NCI-H187 (cell line): ENCODE data around the gene CDKAL1.
"Not testable (repeated sequence)": the region's sequence is repeated elsewhere in the genome, so short reads cannot be mapped to it uniquely, and the experiment has no call there.

Source experiments
- DNase-seq, 2 experiments: peaks; one replicate each; lab custom pipeline; 2025; lab: John Stamatoyannopoulos, UW

The CDKAL1 gene

DNA sequence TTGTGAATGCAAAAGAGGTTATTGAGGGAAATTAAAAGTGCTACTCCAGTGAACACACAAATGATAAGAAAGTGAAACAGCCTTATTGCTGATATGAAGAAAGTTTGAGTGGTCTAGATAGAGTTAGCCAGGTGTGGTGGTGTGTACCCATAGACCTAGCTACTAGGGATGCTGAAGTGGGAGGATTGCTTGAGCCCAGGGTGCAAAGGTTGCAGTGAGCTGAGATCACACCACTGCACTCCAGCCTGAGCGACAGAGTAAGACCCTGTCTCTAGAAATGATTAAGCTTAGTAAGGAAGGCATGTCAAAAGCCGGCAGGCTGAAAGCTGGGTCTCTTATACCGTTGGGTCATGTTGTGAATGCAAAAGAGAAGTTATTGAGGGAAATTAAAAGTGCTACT is 389.8 kb downstream of the CDKAL1 start:
- not testable (repeated sequence) for DNase-seq

DNA sequence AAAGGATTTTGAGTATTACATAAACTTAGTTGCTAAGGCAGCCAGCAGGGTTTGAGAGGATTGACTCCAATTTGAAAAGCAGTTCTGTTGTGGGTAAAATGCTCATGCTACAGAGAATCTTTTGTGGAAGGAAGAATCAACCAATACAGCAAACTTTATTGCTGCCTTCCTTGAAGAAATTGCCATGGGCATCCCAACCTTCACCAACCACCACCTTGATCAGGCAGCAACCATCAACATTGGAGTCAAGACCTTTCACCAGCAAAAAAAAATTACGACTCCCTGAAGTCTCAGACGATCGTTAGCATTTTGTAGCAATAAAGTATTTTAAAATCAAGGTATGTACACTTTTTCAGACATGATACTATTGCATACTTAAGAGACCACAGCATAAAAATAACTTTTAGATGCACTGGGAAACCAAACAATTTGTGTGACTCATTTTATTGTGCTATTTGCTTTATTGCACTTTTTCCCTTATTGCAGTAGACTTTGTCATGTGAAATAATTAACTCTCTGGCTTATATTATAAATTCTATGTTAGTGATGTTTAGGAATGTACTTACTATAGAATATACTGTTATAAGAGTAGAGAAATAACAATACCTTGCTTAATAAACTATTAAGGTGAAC is 390.8 kb downstream of the CDKAL1 start:
- DNase-seq: no peak

DNA sequence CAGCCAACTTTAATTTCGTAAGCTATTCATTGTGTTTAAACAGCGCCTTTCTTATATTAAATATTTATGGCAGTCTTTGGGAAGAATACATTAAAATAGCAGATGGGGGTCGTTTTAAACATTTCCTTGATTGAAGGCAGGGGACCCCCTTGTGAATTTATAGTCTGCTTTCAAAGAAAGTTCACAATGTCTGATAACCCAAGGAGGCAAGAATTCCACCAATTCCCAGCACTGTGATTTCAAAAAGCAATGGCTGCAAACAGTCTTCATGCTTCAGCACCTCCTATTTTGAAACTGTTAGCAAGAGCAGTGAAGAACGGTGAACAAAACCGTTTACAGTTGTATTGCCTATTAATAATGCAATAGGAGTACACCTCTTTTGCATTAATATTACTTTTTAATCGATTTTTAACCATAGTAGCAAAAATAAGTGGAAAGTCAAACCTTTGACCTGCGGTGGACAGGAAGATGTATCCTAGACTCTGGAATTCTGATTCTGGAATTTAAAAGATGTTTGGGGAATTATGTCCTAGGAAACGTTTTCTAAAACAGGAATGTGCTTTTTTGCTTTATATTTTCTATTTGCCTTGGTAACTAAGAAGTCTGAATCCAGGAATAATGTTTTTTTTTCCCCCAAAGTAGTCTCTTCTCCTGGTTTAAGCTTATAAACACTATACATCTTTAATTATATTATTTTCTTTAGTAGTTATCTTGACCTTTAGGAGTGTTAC is 393.0 kb downstream of the CDKAL1 start:
- no peak for DNase-seq

DNA sequence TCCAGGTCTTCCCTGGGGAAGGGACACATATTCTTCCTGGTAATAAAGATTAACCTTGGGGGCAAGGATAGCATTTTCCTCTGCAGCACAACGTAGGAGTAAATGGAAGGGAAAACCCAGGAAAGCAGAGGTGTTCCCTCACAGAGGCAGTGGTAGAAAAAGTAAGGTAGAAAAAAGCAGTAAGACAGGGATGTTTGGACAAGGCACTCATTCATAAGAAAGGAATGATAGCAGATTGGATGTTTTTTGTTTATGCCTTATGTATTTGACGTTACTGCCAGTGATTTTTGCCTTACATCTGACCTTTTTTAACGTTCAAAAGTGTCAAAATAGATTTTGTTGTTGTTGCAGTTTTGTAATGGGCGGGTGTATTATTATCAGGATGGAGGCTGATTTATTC is 395.0 kb downstream of the CDKAL1 start:
- DNase-seq: no peak

DNA sequence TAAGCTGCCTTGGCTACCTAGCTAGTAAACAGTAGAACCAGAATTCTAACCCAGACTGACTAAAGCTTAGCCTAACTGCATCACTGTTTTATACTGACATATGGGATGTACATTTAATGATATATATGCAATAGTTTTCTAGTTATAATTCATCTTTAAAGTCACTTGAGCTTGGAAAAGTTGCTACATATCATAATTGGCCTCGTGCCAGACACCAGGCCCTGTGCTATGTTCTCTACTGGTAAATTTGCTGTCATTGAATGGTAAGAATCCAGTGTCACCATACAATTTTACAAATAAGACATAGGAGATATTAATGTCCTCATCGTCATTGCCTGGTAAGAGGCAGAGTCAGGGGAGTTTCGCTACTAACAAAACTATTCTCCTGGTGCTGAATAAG is 396.8 kb downstream of the CDKAL1 start:
- no peak for DNase-seq

DNA sequence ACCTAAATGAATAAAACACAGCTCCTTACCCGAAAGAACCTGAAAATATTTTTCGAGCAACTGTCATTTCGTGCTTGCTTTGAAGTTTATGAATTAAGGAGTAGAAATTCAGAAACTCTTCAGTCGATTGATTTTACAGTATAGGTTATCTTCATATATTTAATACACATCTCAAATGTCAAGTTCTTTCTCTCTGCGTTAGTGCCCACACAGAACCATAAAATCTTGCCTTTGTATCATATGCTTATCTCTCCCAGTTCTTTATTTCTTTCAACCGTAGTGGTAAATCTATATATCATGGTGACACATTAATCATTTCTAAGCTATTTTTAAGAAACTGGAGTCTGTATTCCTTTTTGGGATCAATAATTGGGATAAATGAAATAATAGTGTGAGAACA is 397.5 kb downstream of the CDKAL1 start:
- no peak for DNase-seq

DNA sequence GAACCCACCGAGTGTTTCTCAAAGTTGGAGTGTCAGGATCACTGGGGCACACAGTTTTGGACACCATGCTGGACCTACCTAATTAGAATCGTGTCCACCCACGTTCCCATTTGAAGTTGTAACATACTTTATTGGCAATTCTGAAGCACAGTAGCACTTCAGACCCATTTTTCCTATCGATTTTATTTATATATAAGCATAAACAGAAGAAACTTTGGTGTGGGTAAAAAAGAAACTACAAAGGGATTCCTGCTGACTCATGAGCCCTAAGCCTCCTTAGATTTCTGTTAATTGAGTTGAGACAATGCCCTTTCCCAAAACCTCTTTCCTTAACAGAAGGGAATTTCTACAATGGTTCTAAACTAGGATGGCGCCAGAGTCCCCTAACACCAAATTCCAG is 398.0 kb downstream of the CDKAL1 start:
- DNase-seq: no peak

DNA sequence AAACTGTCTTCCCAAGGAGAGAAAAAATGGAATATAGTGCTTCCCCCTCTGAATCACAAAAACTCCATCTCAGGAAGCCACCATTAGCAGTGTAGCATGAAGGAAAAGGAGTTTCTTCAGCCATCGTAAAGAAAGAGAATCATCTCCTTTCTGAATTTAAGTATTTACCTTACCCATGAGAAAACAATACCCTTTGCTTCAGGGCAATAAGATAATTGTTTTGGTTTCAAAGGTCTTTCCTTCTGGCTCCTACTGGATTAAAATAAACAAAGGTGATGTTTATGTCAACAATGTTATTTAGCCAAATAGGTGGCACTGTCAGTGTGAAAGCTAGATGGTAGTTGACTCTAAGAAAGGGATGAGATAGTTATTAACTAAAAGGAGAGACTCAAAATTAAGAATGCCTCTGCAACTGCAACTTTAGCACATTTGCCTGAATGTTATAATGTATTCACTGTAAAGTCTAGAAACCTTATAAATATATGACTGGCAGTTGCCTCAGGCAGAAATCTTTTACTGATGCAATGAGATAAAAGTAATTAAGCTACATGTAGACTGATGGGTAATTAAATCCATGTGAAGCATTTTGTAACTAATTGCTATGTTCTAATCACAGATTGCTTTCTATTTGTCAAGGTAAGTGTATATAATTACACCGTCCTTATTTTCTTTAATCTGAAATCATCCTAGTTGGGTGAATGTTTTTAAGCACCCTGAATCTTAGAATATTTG is 399.0 kb downstream of the CDKAL1 start:
- DNase-seq: no peak

DNA sequence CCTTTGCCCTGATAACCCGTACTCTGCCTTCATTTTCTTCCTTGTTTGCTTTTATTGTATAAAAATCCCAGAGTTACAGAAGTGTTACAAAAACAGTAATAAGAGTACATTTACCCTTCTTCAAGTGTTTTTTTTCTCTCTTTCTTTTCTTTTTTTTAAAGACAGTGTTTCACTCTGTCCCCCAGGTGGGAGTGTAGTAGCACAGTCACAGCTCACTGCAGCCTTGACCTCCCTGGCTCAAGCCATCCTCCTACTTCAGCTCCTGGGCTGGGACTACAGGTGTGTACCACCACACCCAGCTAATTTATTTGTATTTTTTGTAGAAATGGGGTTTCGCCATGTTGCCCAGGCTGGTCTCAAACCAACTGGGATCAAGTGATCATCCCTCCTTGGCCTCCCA is 402.7 kb downstream of the CDKAL1 start:
- DNase-seq: no peak

DNA sequence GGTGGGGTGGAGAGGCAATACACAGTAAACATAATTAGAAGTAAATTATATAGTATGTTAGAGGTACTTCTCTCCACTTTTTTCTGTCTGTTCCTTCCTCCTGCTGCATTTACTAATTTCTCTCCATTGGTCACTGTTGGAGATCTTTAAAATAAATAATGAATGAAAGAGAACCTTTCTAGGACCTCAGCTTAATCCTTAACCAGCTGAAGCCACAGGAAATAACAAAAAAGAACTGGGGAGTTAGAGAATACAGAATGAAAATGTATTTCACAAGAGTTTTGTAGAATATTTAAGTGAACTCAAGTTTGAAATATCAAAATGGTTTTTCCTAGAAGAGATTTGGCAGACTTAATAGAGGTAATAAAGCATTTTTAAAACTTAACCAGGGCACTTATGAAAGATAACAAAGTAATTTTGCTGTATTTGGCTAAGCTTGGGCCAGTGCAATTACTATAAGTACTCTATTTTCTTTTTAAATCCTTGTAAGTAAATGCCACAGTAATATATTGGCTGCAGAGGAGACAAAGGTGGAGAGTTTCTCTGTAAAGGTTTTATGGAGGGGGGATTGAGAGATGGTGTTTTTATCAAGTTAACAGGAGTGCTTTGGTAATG is 405.0 kb downstream of the CDKAL1 start:
- no peak for DNase-seq

DNA sequence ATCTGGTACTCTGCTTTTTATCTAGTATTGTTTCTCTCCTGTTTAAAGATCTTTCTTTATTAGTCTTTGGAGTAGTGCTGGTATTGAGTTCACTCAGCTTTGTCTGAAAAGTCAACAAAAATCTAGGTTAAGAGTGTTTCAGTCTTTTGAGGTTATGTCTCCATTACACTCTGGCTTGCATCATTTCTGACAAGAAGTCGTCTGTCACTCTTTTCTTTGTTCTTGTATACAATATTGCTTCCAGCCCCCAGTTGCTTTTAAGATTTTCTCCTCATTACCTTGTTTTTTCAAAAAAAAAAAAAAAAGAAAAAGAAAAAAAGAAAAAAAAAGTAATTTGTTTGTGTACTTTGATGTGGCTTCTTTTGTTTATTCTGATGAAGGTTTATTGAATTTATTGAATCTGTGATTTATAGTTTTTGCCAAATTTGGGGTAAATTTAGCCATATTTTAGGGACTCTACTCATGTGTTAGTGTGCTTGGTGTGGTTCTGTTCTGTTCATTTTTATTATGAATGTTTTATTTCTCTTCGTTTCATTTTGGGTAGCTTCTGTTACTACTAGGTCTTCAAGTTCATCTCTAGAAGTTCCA is 408.9 kb downstream of the CDKAL1 start:
- DNase-seq: no peak

DNA sequence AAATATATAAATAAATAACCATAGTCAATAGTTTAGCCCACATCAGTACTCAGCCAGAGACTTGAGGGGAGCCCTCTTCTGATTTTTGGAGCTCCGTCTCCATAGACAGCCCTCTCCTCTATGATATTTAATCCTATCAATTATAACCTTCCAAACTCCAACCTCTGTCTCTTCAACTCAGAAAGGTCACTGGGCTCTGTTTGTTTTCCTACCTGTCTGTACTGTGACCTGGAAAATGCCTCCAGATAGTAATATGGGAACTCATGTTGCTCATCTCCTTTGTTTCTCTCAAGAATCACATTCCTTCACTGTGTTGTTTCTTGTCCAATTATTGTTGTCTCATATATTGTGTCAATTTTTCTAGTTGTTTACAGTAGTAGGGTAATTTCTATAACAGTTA is 409.7 kb downstream of the CDKAL1 start:
- DNase-seq: no peak

DNA sequence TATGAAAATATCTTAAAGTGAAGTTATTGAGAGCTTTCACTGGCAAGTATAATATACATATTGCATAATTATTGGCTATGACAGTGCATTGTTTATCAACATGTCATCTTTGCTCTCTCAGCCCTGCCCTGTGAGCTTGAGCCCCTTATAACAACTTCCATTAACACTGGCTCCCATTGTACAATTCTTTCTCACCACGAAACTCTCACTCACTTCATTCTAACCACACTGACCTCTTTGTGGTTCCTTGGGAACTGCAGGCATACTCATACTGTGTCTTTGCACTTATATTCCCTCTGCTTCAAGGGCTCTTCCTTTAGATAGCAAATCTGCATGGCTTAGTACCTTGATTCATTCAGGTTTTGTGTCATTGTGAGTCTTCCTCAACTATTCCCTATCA is 411.8 kb downstream of the CDKAL1 start:
- no peak for DNase-seq

DNA sequence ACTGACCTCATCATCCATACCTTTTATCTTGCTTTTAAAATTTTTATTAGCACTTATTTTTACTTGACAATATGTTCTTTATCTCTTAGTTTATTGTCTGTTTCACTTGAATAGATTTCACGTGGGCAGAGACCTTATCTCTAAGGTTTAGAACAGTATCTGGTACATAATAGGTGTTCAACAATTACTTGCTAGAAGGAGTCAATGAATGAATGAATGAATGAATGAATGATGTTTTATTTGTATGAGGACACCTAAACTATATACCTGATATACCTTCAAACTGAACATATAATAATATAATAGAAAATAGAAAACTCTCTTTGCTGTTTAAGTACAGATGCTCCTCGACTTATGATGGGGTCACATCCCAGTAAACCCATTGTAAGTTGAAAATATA is 412.6 kb downstream of the CDKAL1 start:
- no peak for DNase-seq

DNA sequence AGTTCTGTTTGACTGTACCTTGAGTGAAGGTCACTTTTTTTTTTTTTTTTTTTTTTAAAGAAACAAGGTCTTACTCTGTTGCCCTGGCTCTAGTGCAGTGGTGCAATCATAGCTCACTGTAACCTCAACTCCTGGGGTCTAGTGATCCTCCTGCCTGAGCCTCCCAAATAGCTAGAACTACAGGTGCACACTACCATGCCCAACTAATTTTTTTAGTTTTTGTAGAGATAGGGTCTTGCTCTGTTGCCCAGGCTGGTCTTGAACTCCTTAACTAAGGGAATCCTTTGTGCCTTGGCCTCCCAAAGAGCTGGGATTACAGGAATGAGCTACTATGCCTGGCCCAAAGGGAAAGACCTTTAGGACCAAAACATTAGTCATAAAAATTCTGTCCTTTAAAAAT is 413.7 kb downstream of the CDKAL1 start:
- DNase-seq: no peak

DNA sequence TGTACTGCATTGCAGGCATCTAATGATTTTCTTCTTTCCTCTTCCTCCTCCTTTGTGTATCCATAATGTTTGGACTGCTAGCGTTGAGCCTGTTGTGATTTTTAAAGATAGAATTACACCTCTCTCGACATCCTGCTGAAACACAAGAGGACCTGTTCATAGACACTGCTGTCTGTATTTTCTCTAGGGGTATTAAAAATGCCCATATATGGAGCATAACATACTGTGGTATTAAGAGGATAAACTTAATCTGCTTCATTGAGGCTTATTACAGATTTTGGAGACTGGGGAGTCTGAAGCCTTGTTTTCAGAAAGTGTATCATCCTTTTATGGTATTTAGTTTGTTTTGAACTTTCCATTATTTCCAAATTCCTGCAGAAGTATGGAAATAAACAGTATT is 414.3 kb downstream of the CDKAL1 start:
- no peak for DNase-seq

DNA sequence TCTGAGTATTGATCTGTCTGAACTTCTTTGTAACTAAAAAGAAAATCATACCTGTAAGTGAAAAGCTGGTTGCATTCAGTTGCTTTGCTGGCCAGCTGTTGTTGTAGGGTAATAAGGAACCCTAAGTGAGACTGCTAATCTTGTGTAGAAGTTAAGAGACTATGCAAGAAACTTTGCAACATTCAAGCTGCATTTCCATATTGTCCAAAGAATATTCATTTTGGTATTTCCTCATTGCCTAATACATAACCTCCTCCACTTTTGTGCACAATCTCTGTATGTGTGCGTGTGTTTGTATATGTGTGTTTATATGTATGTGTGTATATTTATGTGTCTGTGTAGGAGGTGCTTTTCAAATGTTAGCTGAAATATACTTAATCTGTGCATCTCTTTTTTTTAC is 414.9 kb downstream of the CDKAL1 start:
- no peak for DNase-seq

DNA sequence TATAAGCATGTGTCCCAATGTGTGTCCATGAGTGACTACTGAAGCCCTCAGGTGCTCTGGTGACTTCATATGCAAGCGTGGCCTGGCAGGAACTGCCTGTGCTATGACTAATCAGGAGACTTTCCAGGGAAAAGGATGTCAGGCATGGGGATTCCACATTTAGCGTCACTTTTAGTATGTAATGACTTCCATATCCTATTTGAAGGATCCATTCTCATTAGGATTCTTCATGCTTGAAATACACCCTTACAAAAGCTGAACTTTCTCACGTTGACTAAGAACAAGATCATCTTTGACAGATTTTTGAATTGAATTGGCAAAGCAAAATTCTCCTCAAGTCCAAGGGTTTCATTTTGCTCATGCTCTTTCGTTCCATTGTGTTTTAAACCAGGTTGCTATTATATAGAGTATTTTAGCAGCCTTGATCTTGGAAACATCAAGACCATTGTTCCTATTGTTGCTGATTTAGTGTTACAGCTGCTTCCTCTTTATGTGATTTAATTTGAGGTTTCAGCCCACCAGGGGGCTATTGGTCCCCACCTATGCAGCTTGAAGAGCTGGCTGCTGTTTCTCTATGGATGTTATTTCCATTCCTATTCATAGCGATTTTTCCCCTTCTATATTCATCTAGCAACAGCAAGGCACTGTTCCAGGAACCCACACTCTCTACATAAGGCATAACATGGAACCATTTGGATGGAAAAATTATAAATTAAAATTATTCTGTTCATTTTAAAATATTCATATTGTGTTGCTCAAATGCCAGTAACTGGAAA is 418.6 kb downstream of the CDKAL1 start:
- no peak for DNase-seq

DNA sequence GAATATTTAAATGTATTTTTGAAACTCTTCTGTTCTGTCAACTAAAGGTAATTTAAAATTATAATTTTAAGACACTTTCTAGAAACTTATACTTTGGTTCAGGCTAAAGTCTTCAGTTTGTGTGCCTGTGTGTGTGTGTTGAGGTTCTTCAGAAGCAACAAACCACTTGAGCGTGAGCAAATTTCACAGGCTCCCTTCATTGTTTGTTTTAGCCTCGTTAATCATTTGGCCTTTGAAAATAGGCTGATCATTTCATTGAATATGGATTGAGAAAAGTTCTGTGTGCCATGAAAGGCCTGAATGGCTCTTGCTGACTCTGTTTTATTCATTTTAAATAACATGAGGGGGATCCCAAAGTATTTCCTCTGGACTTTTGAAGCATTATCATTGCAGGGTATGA is 420.1 kb downstream of the CDKAL1 start:
- DNase-seq: no peak

DNA sequence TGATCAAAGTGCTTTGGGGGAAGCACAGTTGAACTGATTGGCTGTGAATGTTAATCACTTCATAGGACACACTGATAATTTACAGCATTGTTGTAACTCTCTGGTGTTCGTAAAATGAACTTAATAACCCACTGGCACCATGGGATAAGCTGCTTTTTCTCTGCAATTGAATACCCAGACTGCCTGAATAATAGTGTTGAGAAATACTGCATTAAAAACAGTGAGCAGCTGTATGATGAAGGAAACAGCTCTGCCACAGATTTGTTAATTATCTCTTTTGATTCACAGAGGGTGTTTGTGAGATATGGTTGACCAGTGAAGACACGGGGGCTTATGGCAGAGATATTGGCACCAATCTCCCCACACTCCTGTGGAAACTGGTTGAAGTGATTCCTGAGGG is 420.9 kb downstream of the CDKAL1 start:
- DNase-seq: no peak

DNA sequence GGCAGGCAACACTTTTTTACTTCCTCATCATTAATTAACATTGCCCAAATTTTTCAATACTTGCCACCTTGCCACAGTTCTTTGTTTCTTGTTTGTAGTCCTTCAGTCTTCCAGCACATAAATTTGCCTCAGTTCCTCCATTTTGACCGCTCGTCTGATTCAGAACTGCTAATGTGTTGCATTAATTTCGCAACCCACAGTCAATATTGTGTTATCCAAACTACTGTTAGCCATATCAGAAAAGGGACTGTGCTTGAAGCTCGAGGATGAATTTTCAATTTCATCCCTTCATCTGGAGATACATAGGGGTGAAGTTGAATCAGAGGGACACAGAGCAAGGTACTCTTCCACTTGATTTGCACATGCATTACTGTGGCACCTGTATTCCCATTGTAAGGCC is 421.5 kb downstream of the CDKAL1 start:
- no peak for DNase-seq

DNA sequence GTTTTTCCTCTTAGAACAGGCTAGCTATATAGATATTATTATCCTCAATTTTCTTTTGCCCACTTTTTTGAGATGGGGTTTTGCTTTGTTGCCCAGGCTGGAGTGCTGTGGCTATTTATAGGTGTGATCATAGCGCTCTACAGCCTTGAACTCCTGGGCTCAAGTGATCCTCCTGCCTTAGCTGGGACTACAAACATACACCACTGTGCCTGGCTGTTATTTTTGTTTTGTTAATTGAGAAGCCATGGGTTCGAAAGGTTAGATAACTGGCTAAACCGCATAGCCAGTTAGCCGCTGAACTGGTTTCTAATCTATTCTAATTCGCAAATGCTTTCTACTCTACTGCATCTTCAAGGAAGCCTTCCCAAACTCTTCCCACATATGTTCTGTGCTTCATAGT is 425.8 kb downstream of the CDKAL1 start:
- no peak for DNase-seq
